ENCODE measurements around the gene VSIG10. TPM values are rescaled to one million over a fixed set of nuclear protein-coding genes. Genes with fewer than 3 reads are reported as not detected.

The VSIG10 gene
- total and polyA plus RNA-seq, 2 of the 13 experiments (the other 11 are each of a cell fraction or from before 2014, with no cell fraction given), result 25.6 to 42.5 TPM

GRCh38 chr12:118103601-118104382, at the start of gene VSIG10 (continued):
- TF ChIP-seq ZNF891 (CRISPR knock-in tag; IDR thresholded peaks at IDR 0.05), result peak; percentile 28; the same call in 1 of the 2 replicates
- TF ChIP-seq AFF4 (CRISPR knock-in tag; IDR thresholded peaks at IDR 0.05), result no peak
- no peak for TF ChIP-seq ISX (CRISPR knock-in tag; conservative IDR thresholded peaks at IDR 0.05)
- no peak; a peak in 1 of 4 replicates for TF ChIP-seq EP300 (IDR thresholded peaks at IDR 0.05; ENCODE audit: low read depth in 2 of 2, low read length in 2 of 2)
- TF ChIP-seq EP300 (CRISPR knock-in tag; IDR thresholded peaks at IDR 0.05; ENCODE audit: borderline replicate concordance), result no peak
- peak; percentile 66 for TF ChIP-seq RBM39 (IDR thresholded peaks at IDR 0.05; ENCODE audit: low read depth, low read length, poor library complexity, severe bottlenecking)
- TF ChIP-seq ZNF724P (CRISPR knock-in tag; IDR thresholded peaks at IDR 0.05; ENCODE audit: borderline replicate concordance), result no peak
- TF ChIP-seq MTF2 (CRISPR knock-in tag; IDR thresholded peaks at IDR 0.05; ENCODE audit: borderline replicate concordance), result peak; percentile 85; the same call in 1 of the 2 replicates
- TF ChIP-seq ZNF142 (CRISPR knock-in tag; IDR thresholded peaks at IDR 0.05), result 0 out of 2 replicates have a peak, but pooled peaks have one; percentile 27
- peak; percentile 67 for TF ChIP-seq ZEB1 (IDR thresholded peaks at IDR 0.05; ENCODE audit: insufficient replicate concordance, low read depth)
- no peak for TF ChIP-seq ZNF512B (CRISPR knock-in tag; IDR thresholded peaks at IDR 0.05; ENCODE audit: borderline replicate concordance)
- TF ChIP-seq TBX3 (IDR thresholded peaks at IDR 0.05; ENCODE audit: borderline replicate concordance), result no peak
- TF ChIP-seq KDM1A (CRISPR knock-in tag; IDR thresholded peaks at IDR 0.05), result no peak
- peak; percentile 58; the same call in 1 of the 2 replicates for TF ChIP-seq IKZF5 (CRISPR knock-in tag; IDR thresholded peaks at IDR 0.05)
